ENCODE measurements around the gene CCDC85B. TPM values are rescaled to one million over a fixed set of nuclear protein-coding genes. Genes with fewer than 3 reads are reported as not detected.

Gene CCDC85B
- polyA plus RNA-seq, 3 donors from 2014 or later: 62.9 to 159 (median 142) TPM

Other genes with a start within 250 kb of the CCDC85B start
- gene RELA, start 227.8 kb upstream of the CCDC85B start, polyA plus RNA-seq: 10 to 100 TPM; 38.5 to 88.4 (median 41.8) TPM
- gene KAT5, start 178.4 kb upstream of the CCDC85B start, polyA plus RNA-seq: 10 to 100 TPM; 41.8 to 49.4 (median 47.7) TPM
- gene RNASEH2C, start 169.9 kb upstream of the CCDC85B start, polyA plus RNA-seq: 100 to 1,000 TPM in 2 of 3 donors, 10 to 100 TPM in 1; 37.4 to 160 (median 124) TPM
- gene AP5B1, start 109.7 kb upstream of the CCDC85B start, polyA plus RNA-seq: 10 to 100 TPM in 1 of 3 donors, 1 to 10 TPM in 2; 7.6 to 20.8 (median 8.2) TPM
- gene OVOL1, start 103.6 kb upstream of the CCDC85B start, polyA plus RNA-seq: not detected
- 1 to 10 TPM in 2 of 3 donors, under 1 TPM in 1; 0.30 to 1.7 (median 1.6) TPM for gene SNX32, start 56.7 kb upstream of the CCDC85B start, polyA plus RNA-seq
- gene CFL1, start 32.5 kb upstream of the CCDC85B start, polyA plus RNA-seq: 1,000 to 10,000 TPM; 2,883 to 4,279 (median 3,963) TPM
- gene MUS81, start 30.2 kb upstream of the CCDC85B start, polyA plus RNA-seq: 10 to 100 TPM; 22.7 to 47.0 (median 32.2) TPM
- 1 to 10 TPM; 1.6 to 6.3 (median 3.6) TPM for gene EFEMP2, start 17.9 kb upstream of the CCDC85B start, polyA plus RNA-seq
- gene CTSW, start 10.8 kb upstream of the CCDC85B start, polyA plus RNA-seq: 1,000 to 10,000 TPM; 2,066 to 3,052 (median 2,928) TPM
- 100 to 1,000 TPM; 120 to 145 (median 141) TPM for gene FIBP, start 2.2 kb upstream of the CCDC85B start, polyA plus RNA-seq
- gene FOSL1, start 9.7 kb downstream of the CCDC85B start, polyA plus RNA-seq: under 1 TPM; 0.13 to 0.30 (median 0.17) TPM
- gene C11orf68, start 28.4 kb downstream of the CCDC85B start, polyA plus RNA-seq: 10 to 100 TPM; 45.7 to 84.5 (median 60.4) TPM
- gene DRAP1, start 28.8 kb downstream of the CCDC85B start, polyA plus RNA-seq: 100 to 1,000 TPM; 135 to 234 (median 182) TPM
- not detected for gene TSGA10IP, start 54.8 kb downstream of the CCDC85B start, polyA plus RNA-seq
- gene SART1, start 71.1 kb downstream of the CCDC85B start, polyA plus RNA-seq: 10 to 100 TPM in 2 of 3 donors, 1 to 10 TPM in 1; 7.5 to 53.0 (median 16.1) TPM
- 10 to 100 TPM; 14.0 to 26.0 (median 21.0) TPM for gene EIF1AD, start 111.5 kb downstream of the CCDC85B start, polyA plus RNA-seq
- gene BANF1, start 111.8 kb downstream of the CCDC85B start, polyA plus RNA-seq: 100 to 1,000 TPM; 212 to 366 (median 295) TPM
- not detected for gene CST6, start 121.3 kb downstream of the CCDC85B start, polyA plus RNA-seq
- gene CATSPER1, start 135.8 kb downstream of the CCDC85B start, polyA plus RNA-seq: 10 to 100 TPM; 17.2 to 41.1 (median 20.8) TPM
- gene GAL3ST3, start 158.5 kb downstream of the CCDC85B start, polyA plus RNA-seq: not detected
- 100 to 1,000 TPM in 1 of 3 donors, 10 to 100 TPM in 2; 71.7 to 141 (median 76.7) TPM for gene SF3B2, start 161.7 kb downstream of the CCDC85B start, polyA plus RNA-seq
- 10 to 100 TPM; 10.0 to 72.3 (median 23.9) TPM for gene PACS1, start 179.6 kb downstream of the CCDC85B start, polyA plus RNA-seq

Measured in immature natural killer cell (primary cell).